H4 (cell line): ENCODE data around the gene CLIP2. TPM values are rescaled to one million over a fixed set of nuclear protein-coding genes. Genes with fewer than 3 reads are reported as not detected.

ENCODE experiments used
- DNase-seq: peaks from one replicate; pipeline ENCODE4 v3.0.0-alpha.2; 2015; ENCODE audit warnings: low spot score
- total RNA-seq: library from RNA; depleted of rRNA; stranded (reverse); fragments of >200 nt; shearing (Covaris generic); gene quantifications from 2 replicates; pipeline ENCODE4 v1.2.3, GENCODE V29; 2014

CLIP2 gene
- total RNA-seq, 1 experiment from 2014 or later = 10.6 TPM

DNA sequence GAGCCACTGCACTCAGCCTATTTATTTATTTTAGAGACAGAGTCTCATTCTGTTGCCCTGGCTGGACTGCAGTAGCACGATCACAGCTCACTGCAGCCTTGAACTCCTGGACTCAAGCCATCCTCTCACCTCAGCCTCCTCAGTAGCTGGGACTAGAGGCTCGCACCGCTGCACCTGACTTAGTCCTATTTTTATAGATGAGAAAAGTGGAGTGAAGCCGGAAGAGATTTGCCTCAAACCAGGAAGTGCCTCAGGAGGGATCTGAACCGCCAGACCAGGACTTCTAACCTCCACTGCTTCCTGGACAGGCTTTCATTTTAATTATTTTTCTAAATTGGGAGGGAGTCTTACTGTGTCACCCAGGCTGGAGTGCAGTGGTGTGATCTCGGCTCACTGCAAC is 17.5 kb upstream of the CLIP2 start:
- no peak for DNase-seq

DNA sequence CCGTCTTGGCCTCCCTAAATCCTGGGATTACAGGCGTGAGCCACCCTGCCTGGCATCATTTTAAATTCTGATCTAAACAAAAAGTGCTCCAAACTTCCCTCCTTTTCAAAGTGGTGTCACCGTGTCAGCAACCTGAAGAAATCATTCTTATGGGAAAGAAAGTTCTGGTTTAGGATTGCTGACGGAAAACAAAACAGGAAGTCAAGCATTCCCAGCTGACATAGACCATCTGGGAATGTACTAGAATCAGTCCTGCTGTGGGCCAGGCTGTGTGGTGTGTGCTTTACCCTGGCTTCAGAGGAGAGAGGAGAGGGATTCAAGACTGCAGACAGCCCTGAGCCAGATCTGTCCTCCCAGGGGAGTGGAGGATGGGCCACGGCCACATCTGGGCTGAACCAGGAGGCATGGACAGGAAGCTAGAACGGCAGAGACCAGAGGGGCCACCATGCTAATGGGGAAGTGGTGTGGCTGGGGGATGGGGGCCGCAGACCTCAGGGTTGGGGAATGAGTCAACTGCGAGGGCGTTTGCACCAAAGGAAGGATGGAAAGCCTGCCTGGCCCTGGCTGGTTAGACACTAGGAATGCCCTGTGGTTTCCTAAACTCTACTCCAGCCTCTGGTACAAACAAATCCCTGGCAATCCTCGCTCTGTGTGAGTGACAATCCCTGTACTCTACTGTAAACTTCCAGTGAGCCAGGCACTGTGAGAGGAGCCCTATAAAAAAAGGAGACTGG is 16.7 kb upstream of the CLIP2 start:
- DNase-seq = peak; percentile 99

DNA sequence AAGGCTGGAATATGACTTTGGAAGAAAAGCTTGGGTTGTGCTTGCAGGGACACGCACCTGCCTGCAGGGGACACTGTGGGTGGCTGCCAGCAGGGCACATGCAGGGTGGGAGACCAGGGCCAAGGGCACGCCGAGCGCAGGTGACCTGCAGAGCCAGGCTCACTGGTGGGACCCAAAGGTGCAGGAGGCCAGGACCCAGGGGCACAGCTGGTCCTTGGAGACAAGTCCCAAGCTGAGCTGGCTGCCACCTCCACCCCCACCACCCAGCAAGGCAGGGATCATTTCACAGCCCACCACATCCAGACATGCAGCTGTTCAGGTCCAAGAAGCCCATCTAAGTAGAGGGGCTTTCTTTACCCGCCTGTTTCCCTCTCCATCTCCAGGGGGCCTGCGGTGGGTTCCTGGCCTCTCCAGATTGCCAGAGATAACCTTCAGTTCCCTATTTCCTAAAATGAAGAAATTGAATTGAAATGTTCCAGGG is 13.8 kb upstream of the CLIP2 start:
- DNase-seq = no peak

DNA sequence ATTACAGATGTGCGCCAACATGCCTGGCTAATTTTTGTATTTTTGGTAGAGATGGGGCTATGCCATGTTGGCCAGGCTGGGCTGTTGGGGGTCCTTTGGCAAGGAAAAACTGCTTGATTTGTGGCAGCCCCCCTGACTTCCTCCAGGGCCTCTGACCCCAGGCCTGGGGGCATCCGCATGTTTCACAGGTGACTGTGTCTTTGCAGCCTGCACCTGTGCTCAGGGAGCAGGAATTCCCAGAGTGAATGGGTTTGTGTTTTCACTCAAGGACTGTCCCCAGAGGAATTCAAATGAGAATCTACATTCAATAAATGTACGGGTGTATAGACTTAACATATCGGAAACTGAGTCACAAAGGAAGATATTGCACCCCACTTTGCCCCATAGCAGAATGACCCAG is 11.6 kb upstream of the CLIP2 start:
- DNase-seq = no peak

DNA sequence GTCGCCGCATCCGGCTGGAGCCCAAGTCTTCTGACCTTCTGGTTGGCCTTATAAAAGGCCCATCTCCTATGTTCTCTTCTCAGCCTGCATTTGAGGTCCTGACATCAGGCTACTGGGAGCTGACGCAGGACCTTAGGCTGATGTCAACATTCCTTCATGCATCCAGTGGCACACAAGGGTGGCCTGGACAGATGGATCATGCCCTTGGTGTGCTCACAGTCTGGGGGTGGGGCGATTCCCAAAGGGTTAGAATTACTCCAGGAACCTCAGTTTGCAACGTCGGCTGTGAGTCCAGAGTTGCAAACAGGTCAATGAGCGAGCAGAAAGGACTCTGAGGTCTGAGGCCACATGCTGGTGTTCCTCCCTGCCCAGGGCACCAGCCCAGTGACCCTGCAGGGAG is 8.2 kb upstream of the CLIP2 start:
- DNase-seq = no peak

DNA sequence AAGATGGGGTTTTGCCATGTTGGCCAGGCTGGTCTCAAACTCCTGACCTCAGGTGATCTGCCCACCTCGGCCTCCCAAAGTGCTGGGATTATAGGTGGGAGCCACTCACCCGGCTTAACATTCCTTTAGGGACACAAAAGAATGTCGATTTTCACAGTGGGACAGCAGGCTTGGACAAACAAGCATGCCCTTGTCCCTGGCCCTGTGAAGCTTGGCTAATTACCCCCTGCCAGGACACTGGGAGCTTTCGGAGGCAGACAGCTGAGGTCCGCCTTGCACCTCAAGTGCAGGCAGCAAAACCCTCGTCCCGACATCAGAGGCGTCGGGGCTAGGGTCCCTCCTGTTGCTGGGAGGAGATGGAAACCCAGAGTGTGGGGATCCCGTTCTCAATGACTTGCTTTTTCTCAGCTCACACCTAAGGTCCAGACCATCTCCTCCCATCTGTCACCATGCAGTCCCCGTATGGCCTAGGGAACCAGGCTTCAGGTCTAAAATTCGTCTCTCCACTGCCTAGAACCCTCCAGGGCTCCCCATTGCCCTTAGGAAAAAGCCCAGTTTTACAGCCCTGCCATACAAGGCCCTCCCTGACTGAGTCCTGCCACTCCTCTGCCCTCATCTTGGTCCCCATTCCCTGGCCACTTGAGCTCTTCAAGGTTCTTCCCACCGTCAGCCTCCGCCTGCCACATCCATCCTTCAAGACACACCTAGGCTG is 6.3 kb upstream of the CLIP2 start:
- DNase-seq = no peak

DNA sequence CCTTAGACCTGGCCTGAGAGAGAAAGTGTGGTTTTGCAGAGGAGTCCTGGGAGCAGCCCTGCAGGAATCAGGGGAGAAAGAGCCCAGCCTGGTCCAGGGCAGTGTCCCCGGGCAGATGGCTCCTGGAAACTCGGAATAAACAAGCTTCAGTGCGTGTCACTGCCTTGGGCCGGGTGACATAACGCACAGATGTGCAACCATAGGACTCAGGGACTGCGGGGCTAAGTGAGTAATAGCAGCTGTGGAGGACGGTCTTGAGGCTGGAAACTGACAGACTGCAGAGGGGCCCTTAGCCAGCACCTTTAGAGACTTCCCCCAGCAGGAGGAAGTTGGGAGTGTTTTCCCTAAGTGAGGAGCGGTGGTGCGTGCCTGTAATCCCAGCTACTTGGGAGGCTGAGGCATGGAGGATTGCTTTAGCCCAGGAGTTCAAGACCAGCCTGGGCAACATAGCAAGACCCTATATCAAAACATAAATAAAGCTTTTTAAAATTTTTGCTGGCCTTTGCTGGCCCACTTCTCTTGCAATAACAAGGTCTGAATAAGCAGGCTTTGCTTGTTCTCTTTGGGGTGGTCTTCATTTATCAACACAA is 5.3 kb upstream of the CLIP2 start:
- DNase-seq = no peak

DNA sequence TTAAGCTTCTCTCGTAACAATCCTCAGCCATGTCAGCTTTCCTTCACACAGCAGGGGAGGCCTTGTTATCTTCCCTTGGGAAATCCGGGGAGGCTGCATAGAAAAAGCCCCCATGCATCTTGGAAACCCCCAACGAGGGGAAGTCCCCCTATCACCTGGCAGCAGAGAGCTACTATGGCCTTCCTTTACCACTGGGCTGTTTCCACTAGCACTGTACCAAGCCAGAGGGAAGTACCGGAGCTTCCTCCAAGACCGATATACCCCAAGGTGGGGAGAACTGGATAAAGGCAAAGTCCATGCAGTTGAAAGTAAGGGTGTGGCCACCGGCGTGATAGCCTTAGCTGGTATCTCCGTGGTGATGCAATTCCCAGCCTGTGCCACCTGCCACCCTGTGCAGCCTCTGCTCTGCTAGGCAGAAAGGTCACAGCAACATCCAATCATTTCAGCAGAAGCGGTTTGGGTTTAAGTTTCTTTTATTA is 4.4 kb upstream of the CLIP2 start:
- no peak for DNase-seq

DNA sequence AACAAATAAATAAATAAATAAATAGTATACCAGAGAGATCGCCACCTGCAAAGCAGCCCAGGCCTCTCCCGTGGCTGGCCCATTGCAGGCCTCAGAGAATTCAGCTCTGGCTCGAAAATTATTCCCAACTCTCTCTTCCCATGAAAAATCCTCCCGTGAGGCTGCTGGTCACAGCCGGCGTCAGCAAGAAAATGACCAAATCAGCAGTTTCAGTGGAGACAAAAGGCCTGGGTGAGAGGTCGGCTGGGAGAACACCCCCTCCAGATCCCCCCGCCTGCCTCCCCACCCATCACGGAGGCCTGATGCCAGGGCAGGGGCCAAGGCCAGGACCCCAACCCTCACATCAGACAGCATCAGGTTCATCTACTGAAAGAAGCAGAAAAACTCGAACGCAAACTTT is 3.1 kb upstream of the CLIP2 start:
- DNase-seq = no peak

DNA sequence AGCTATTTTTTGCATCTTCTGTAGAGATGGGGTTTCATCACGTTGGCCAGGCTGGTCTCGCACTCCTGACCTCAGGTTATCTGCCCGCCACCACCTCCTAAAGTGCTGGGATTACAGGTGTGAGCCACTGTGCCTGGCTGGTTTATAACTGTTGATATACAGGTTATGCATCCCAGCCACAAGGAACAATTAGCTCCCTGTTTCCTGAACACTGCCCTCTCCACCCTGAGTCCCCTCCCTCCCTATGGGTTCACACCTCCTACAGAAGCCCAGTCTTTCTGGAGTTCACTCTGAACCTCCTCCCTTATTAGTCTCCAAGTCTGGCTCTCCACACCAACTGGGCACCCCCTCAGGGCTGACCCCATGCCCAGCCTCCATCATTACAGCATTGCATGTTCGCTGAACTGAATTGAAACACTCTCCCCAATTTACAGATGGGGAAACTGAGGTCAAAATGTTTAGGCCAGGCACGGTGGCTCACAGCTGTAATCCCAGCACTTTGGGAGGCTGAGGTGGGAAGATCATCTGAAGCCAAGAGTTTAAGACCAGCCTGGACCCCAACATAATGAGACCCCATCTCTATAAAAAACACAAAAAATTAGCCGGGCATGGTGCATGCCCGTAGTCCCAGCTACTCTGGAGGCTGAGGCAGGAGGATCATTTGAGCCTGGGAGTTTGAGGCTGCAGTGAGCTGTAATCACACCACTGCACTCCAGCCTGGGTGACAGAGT is 1.7 kb upstream of the CLIP2 start:
- no peak for DNase-seq

DNA sequence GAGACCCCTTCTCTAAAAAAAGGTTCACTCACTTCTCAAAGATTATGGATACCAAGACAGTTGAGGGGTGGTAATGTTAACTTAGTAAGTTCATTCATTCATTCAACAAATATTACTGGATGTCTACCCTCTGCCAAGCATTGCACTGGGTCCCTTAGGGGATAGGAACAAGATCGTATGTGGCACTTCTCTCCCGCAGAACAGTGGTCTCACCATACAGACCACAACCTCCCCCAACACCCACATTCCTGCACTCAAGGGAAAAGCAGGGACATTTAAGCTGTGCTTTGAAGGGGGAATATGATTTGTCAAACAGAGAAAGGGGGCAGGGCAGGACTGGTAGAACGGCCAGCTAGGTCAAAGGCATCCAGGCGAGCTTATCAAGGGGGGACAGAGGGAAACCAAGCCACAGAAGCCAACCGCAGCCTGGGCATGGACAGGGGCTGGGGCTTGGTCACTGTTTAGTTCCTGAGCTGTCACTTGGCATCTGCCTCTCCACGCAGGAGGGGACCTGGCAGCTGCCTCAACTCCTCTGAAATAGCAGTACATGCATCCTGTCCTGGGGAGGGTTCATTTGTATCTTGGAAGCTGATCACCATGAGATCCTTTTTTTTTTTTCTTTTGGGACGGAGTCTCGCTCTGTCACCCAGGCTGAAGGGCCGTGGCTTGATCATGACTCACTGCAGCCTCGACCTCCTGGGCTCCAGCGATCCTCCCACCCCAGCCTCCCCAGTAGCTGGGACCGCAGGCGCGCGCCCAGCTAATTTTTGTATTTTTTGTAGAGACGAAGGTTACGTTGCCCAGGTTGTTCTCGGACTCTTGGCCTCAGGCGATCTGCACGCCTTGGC is 949 bp upstream of the CLIP2 start:
- DNase-seq = no peak

DNA sequence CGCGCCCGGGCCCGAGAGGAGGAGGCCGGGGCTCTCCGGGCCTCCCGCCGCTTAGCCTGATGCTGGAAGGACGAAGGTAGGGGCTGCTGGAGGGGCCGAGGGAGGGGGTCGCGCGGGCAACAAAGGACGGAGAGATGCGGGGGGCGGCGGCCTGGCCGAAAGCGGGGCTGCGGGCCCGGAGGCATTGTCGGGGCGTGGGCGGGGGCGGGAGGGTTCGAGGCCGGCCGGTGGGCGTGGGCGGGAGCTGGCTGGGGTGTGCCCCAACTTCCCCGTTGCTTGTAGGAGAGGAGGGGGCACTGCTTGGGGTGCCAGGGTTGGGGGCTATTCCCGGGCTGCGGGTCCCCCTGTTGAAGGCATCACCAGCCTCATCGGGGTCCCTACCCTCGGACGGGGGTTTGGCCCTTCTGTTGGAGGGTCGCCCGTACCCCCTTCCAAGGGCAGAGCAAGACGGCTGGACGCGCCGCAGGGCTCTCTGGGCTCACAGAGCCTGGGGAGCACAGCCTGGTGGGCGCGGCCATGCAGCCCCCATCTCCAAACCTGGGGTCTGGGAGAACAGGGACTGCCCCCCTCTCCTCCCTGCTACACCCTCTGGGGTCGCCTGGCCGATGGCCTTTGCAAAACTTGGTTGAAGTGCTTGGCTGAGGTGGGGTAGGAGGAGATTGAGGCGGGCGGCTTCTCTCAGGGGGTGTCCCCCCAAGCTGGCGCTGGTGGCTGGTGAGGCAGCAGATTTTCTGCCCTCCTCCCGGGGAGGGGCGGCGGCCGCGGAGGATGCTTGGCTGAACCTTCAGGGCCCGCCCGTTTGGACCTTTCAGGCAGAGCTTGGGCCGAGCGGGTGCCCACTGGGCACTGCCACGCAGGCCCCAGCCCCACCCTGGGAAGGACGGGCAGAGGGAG is 699 bp downstream of the CLIP2 start:
- DNase-seq = no peak

DNA sequence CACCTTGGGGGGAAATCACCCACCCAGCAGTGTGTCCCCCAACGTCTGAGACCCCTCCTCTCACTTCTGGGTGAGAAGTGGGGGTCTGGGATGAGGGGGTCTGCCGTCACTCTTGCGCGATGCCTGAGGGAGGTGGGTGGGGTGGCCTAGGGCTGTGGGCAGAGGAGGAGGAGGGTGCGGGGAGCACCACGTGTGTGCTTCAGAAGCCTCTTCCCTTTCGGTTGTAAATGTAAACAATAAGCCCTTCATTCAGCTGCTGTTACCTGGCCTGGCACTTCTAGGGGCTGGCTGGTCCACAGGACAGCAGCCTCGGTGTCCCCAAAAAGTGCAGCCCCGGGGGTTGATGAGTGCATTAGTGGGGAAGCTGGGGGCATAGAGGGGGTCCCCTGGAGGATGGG is 1.3 kb downstream of the CLIP2 start:
- DNase-seq = no peak

DNA sequence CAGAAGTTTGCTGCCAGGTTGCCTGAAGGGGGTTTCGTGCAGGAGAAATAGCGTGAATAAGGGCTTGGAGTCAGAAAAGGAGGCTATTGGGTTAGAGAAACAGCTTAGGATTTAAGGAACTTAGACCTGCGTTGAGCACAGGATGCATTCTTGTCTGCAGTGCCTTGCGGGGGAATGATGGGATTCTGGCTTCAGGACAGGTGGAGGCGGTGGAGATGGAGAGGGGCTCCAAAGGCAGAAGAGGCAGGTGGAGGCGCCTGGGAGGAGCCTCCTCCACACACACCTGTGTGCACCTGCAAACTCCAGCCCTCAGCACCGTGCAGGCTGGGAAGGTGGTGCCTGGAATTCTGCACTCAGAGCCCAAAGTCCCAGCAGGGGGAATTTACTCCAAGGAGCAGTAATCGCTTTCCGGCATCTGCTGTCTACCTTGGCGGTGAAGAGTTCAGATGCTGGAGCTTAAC is 1.8 kb downstream of the CLIP2 start:
- DNase-seq = no peak

DNA sequence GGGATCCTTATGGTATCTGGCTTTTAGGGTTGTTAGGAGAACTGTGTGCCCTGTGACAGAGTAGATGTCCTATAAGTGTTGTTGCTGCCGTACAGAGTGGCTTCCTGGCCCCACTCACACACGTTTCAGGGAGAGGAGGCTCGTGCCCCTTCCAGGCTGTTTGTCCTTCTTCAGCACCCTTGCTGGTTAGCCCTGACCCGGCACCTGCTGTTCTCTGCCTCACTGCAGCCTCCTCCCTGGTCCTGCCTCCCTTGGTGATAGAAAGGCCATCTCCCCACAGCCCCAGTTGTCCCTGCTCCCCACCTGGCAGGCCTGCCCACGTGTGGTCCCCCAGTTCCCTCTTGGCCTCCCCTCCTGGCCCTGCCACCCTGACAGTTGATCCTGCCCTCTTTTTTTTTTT is 2.3 kb downstream of the CLIP2 start:
- DNase-seq = no peak

DNA sequence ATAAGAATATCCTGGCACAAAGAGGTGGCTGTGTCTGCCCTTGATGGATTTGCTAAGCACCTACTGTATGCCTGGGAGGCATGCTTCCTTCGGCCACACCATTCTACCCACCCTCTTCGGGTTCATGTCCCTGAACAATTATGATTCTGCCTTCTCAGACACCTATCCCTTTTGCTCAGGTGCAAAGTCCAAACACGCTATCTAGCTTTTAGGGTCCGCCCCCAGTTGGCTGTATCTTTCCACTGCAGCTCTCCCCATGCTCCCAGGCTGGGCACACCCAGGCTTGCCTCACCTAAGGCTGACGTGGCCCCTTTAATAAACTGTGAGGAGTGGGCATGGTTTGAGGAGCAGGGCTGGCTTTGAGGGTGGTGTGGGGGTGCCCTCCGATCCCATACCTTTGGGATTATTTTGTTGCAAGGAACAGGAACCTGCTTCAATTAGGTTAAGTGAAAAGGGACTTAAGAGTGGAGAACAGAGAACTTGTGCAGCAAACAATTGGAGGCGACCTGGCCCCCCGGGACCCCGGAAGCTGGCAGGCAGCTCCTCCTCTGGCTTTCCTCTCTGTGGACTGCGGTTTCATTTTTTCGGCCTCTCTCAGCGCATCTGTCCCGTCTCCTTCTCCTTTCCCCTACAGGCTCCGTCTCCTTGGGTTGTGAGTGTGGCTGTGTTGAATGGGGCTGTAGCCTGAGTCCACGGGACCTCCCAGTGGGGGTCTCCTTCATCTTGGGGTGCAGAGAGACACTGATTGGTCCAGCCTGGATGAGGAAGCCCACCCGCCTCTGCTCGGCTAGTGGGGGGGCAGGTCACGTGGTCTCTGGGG is 3.8 kb downstream of the CLIP2 start:
- DNase-seq = no peak

DNA sequence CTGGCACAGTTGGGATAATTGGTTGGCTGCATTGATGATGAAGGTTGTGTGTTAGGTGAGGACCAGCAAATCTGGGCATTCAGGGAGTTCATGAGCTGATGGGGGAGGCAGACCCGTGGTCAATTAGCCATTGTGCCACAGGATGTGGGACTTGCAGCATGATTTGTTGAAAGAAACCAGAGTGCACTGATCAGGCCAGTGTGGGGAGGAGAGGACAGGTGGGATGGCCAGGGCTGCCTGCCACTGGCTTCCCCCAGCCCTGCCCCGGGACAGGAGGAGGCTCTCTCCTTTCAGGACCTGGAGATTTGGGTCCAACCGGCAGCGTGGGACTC is 4.3 kb downstream of the CLIP2 start:
- DNase-seq = no peak

DNA sequence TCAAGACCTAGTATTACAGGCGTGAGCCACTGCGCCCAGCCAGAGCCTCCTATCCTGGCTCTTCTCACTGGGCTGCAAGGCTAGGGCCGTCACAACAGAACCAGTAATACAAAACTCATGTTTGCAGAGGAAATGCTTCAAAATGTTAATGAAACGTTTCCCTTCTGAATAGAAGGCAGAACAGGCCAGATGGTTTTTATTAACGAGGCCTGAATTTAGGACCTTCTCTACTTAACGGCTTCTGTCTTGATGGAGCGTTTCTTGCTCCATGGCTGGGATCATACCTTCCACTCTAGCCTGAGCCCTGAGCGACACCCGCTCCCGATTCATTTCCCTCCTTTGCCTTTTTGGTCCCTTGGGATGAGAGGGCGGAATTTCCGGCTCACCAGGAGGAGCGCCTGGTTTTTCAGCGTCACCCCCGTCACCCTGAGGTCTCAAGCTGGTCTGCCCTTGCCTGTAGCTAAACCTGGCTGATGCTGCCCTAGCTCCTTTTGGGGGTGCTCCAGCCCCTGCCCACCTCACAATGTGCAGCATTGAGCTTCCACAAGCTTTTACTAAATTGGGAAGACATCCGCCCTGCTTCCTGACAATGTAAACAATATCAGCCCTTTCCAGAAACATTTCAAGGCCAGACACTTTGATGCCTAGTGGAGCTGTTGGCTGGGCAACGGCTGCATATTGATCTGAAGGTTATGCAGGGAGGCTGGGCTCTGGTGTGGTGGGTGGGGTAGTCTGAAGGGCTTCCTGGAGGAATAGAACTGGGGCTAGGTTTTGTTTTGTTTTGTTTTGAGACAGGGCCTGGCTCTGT is 5.2 kb downstream of the CLIP2 start:
- no peak for DNase-seq
